H1 (cell line): Measurements from ENCODE around the gene VAV2.

ENCODE experiments used
- CHD1 ChIP-seq: IDR thresholded peaks from 2 replicates; pipeline ENCODE4 v1.6.1; 2012; ENCODE audit warnings: low read depth, low read length, improper control_type of control experiment
- EZH2 ChIP-seq: fragments of 200-600 bp; sonication (generic); IDR thresholded peaks from 2 replicates; pipeline ENCODE4 v1.7.1; 2012; ENCODE audit warnings: low read depth, mild to moderate bottlenecking, moderate library complexity, low read length, inconsistent platforms; ENCODE audit not compliant: severe bottlenecking
- GABPA ChIP-seq: IDR thresholded peaks from 2 replicates; pipeline ENCODE4 v1.6.1; 2011; ENCODE audit warnings: mild to moderate bottlenecking, low read length, moderate library complexity, borderline replicate concordance; ENCODE audit not compliant: insufficient read depth
- POLR2AphosphoS5 ChIP-seq: IDR thresholded peaks from 2 replicates; pipeline ENCODE4 v1.6.1; 2011; ENCODE audit warnings: low read depth, low read length
- RAD21 ChIP-seq, 2 experiments: IDR thresholded peaks in 1 of 2; conservative IDR thresholded peaks in 1 of 2; 2 replicates each; pipeline ENCODE4 v1.6.1; 2011; ENCODE audit warnings: low read depth in 2 of 2, low read length in 2 of 2, improper control_type of control experiment in 1 of 2, inconsistent platforms in 1 of 2, mild to moderate bottlenecking in 1 of 2, moderate library complexity in 1 of 2
- ZNF274 ChIP-seq: IDR thresholded peaks from 2 replicates; pipeline ENCODE4 v1.7.0; 2012; ENCODE audit warnings: low read length, borderline replicate concordance; ENCODE audit errors: extremely low read depth
- TF ChIP-seq, protein P1 (sequence below): IDR thresholded peaks from 2 replicates; pipeline ENCODE4 v1.6.1; 2011; ENCODE audit warnings: low read length, improper control_type of control experiment
- TF ChIP-seq, protein P2 (sequence below), 3 experiments: IDR thresholded peaks; 1 replicate in 2 of 3; 2 replicates in 1 of 3; pipeline versions ENCODE4 v1.5.1 to v1.6.1; 2011; ENCODE audit warnings: low read length in 3 of 3, mild to moderate bottlenecking in 3 of 3, inconsistent platforms in 2 of 3, low read depth in 1 of 3, moderate library complexity in 1 of 3; ENCODE audit not compliant: insufficient read depth in 1 of 3; ENCODE audit errors: control extremely low read depth in 1 of 3

DNA sequence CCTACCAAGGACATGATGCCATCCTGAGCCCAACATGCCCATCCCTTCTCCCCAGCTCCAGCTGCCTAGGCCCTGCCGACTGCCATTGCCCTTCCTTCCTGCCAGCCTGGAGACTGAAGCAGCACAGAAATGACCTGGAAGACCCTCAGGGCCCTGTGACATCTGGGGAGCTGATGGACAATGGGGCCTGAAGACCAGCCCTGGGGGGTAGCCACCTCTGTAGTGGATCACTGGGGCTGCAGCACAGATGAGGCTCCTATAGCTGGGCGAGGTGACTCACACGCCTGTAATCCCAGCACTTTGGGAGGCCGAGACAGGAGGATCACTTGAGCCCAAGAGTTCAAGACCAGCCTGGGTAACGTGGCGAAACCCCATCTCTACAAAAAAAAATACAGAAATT is 86.6 kb downstream of the VAV2 start:
- TF ChIP-seq EZH2 = no peak
- TF ChIP-seq GABPA = no peak
- TF ChIP-seq CHD1 = no peak
- no peak for TF ChIP-seq RAD21 (IDR thresholded peaks at IDR 0.05 in 1 of 2, conservative IDR thresholded peaks at IDR 0.05 in 1 of 2; ENCODE audit: low read depth in 2 of 2, low read length in 2 of 2)
- TF ChIP-seq POLR2AphosphoS5 = no peak
- TF ChIP-seq ZNF274 = no peak
- TF ChIP-seq, protein P1, sequence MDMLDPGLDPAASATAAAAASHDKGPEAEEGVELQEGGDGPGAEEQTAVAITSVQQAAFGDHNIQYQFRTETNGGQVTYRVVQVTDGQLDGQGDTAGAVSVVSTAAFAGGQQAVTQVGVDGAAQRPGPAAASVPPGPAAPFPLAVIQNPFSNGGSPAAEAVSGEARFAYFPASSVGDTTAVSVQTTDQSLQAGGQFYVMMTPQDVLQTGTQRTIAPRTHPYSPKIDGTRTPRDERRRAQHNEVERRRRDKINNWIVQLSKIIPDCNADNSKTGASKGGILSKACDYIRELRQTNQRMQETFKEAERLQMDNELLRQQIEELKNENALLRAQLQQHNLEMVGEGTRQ = no peak
- TF ChIP-seq, protein P2, sequence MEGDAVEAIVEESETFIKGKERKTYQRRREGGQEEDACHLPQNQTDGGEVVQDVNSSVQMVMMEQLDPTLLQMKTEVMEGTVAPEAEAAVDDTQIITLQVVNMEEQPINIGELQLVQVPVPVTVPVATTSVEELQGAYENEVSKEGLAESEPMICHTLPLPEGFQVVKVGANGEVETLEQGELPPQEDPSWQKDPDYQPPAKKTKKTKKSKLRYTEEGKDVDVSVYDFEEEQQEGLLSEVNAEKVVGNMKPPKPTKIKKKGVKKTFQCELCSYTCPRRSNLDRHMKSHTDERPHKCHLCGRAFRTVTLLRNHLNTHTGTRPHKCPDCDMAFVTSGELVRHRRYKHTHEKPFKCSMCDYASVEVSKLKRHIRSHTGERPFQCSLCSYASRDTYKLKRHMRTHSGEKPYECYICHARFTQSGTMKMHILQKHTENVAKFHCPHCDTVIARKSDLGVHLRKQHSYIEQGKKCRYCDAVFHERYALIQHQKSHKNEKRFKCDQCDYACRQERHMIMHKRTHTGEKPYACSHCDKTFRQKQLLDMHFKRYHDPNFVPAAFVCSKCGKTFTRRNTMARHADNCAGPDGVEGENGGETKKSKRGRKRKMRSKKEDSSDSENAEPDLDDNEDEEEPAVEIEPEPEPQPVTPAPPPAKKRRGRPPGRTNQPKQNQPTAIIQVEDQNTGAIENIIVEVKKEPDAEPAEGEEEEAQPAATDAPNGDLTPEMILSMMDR (IDR thresholded peaks at IDR 0.05; ENCODE audit: control extremely low read depth in 1 of 3, insufficient read depth in 1 of 3, low read depth in 1 of 3, low read length in 3 of 3) = no peak
